Measurements from ENCODE around the gene SLCO4C1. TPM values are rescaled to one million over a fixed set of nuclear protein-coding genes. Genes with fewer than 3 reads are reported as not detected.

Gene SLCO4C1
- total RNA-seq, 4 donors from 2014 or later = 0.45 to 1.3 (median 0.72) TPM

DNA sequence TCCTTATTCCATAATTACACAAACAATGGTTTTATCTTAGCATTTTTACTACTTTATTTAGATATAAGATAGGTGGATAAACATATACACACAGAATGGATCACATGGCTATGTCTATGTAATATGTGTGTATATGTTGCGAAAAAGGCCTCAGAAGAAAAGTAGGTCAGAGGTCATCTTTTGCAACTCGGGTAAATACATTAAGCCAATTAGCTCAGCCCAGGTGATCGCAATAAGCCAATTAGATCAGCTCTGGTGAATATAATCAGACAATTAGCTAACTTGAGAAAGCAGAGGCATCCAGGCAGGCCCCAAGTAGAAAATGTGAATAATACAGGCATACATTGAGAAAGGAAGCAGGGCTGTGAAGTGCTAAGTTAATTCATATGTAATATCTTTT lies 24.3 kb downstream of the SLCO4C1 start:
- no peak overlapping the region for H3K27ac ChIP-seq
- H3K4me1 ChIP-seq = no peaks in the 10 kb centered on the region
- no peaks in the 10 kb centered on the region for H3K36me3 ChIP-seq
- no peaks in the 10 kb centered on the region for H3K9me3 ChIP-seq
- no peak for DNase-seq
- H3K27me3 ChIP-seq = no peaks in the 10 kb centered on the region
- H3K4me3 ChIP-seq (replicated peaks in 1 of 3) = no peak overlapping the region
- WGBS, 2 donors = 73 to 76% methylated on average over 3 of the region's 3 CpGs
- intact Hi-C loops (cut with DNase I) = no loop called here
- TF ChIP-seq, protein P1, sequence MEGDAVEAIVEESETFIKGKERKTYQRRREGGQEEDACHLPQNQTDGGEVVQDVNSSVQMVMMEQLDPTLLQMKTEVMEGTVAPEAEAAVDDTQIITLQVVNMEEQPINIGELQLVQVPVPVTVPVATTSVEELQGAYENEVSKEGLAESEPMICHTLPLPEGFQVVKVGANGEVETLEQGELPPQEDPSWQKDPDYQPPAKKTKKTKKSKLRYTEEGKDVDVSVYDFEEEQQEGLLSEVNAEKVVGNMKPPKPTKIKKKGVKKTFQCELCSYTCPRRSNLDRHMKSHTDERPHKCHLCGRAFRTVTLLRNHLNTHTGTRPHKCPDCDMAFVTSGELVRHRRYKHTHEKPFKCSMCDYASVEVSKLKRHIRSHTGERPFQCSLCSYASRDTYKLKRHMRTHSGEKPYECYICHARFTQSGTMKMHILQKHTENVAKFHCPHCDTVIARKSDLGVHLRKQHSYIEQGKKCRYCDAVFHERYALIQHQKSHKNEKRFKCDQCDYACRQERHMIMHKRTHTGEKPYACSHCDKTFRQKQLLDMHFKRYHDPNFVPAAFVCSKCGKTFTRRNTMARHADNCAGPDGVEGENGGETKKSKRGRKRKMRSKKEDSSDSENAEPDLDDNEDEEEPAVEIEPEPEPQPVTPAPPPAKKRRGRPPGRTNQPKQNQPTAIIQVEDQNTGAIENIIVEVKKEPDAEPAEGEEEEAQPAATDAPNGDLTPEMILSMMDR (IDR thresholded peaks at IDR 0.05) = no peak
- TF ChIP-seq POLR2A (IDR thresholded peaks at IDR 0.05) = no peak

DNA sequence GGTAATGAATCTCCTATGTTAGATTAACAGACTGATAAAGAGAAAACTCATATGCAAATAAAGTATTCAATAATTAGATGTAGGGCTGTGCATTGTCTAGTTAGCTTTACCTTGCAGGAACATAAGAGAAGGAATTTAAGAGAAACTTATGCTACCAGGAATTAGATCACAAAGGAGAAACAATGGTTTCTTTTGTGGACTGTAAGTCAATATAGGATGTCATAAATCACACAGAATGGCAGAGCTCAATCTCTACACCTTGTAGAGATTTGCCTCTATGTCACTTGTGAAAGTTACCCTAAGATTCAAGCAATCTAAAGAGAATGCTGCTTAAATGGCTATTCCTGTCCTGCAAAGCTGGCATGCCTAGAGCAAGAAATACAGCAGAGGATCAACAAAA lies 26.0 kb downstream of the SLCO4C1 start:
- Histone ChIP-seq H3K4me3 (replicated peaks in 1 of 3) (no peak overlapping the region), H3K27ac (no peak overlapping the region), H3K27me3 (no peaks in the 10 kb centered on the region), H3K36me3 (no peaks in the 10 kb centered on the region), H3K9me3 (no peaks in the 10 kb centered on the region), H3K4me1 (no peaks in the 10 kb centered on the region)
- TF ChIP-seq, protein P1 (IDR thresholded peaks at IDR 0.05) = no peak
- TF ChIP-seq POLR2A (IDR thresholded peaks at IDR 0.05) = no peak
- intact Hi-C loops (cut with DNase I) = no loop called here
- DNase-seq = no peak

DNA sequence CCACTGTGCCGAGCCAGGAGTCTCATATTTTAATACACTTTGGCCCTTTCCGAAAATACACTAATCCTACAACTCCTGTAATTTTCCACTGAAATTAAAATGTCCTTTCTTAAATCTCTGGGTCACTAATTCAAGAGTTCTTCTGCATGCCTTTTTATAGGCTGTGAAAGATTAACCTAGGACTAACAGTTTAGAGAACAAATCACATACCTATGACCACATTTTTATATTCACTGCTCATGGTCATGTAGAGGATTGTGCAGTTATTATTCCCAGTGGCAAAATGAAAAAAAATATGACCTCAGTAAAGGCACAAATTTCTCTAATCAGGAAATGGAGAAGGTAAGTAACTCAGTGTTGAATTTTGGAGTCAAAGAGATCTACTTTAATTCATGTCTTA lies 33.4 kb downstream of the SLCO4C1 start:
- WGBS, 2 donors = 82 to 88% methylated on average over 2 of the region's 2 CpGs
- Histone ChIP-seq H3K36me3 (no peaks in the 10 kb centered on the region), H3K4me1 (no peaks in the 10 kb centered on the region), H3K9me3 (no peaks in the 10 kb centered on the region), H3K27ac (no peak overlapping the region), H3K27me3 (no peaks in the 10 kb centered on the region), H3K4me3 (replicated peaks in 1 of 3) (no peak overlapping the region)
- no peak for DNase-seq
- no peak for TF ChIP-seq POLR2A (IDR thresholded peaks at IDR 0.05)
- TF ChIP-seq, protein P1 (IDR thresholded peaks at IDR 0.05) = no peak
- intact Hi-C loops (cut with DNase I) = no loop called here

DNA sequence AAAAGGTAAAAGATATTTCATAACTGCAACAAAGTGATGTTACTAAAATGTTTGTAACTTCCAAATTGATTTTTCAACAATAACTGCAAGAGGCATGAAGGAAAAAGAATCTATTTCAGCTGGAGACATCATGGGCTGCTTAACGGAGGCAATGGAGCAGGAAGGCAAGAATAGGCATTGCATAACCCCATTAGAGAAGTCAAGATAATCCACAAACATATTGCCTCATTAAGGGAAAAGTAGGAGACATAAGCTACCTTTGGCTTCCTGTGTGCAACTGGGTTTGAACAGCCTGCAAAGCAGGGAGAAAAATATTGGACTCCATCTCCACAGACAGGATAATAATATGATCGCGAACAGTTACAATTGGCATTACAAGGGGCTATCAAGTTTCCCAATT lies 46.7 kb downstream of the SLCO4C1 start:
- H3K36me3 ChIP-seq = no peaks in the 10 kb centered on the region
- no peaks in the 10 kb centered on the region for H3K9me3 ChIP-seq
- no peaks in the 10 kb centered on the region for H3K4me1 ChIP-seq
- intact Hi-C loops (cut with DNase I) = no loop called here
- H3K4me3 ChIP-seq (replicated peaks in 1 of 3) = no peak overlapping the region
- H3K27me3 ChIP-seq = no peaks in the 10 kb centered on the region
- whole genome bisulfite sequencing, 2 donors = 92 to 94% methylated on average over 3 of the region's 3 CpGs
- DNase-seq = no peak
- TF ChIP-seq, protein P1 (IDR thresholded peaks at IDR 0.05) = no peak
- TF ChIP-seq POLR2A (IDR thresholded peaks at IDR 0.05) = no peak
- no peak overlapping the region for H3K27ac ChIP-seq

DNA sequence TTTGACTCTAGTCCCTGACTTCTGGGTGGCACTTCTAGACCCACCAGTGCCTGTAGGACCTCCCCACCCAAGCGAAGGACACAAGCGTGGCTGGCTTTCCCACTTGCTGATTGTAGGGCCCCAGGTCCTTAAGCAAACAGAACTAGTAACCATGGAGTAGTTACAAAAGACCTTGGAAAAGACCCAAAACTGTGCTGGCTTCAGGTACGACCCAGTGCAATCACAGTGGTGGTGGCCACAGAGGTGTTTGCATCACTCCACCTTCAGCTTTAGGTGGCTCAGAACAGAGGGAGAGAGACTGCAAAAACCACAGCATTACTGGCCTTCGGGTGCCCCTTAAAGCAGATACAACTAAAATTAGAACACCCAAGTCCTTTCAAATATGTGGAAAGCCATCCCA lies 52.9 kb downstream of the SLCO4C1 start:
- intact Hi-C loops (cut with DNase I) = no loop called here
- WGBS, 2 donors = 67 to 68% methylated on average over 2 to 4 of the region's 4 CpGs

More for the DNA sequence above, 52.9 kb downstream of the SLCO4C1 start:
- no peaks in the 10 kb centered on the region for H3K9me3 ChIP-seq
- no peaks in the 10 kb centered on the region for H3K4me1 ChIP-seq
- H3K27me3 ChIP-seq = no peaks in the 10 kb centered on the region
- no peak for DNase-seq
- H3K4me3 ChIP-seq (replicated peaks in 1 of 3) = no peak overlapping the region
- TF ChIP-seq, protein P1 (IDR thresholded peaks at IDR 0.05) = no peak
- TF ChIP-seq POLR2A (IDR thresholded peaks at IDR 0.05) = no peak
- no peaks in the 10 kb centered on the region for H3K36me3 ChIP-seq
- H3K27ac ChIP-seq = no peak overlapping the region
